Activated CD8-positive, alpha-beta T cell treated with anti-CD3 and anti-CD28 coated beads, Interleukin-2, amount 10 ng/mL, durations not matched to agents 7 days and 5 days (primary cell): ENCODE results near the gene NARF. TPM values are rescaled to one million over a fixed set of nuclear protein-coding genes. Genes with fewer than 3 reads are reported as not detected.

Experiments used
- ATAC-seq: fragments of 150-1000 bp; cut with Tn5 transposase; one replicate; pipeline ENCODE4 v1.10.0; 2021; ENCODE audit warnings: moderate library complexity
- CTCF ChIA-PET: fragments of 350-600 bp; sonication (Branson Sonifier 250); formaldehyde crosslinking; loops from one replicate; lab custom pipeline; 2021; ENCODE audit warnings: antibody characterized with exemption; lab: Charles Lee
- POLR2A ChIA-PET: fragments of 350-600 bp; sonication (Branson Sonifier 250); formaldehyde crosslinking; loops from one replicate; lab custom pipeline; 2021; ENCODE audit warnings: antibody characterized with exemption; lab: Charles Lee
- DNase-seq: peaks from one replicate; pipeline ENCODE4 v3.0.0-alpha.2; 2020
- H3K27ac Mint-ChIP-seq: one replicate; pipeline ENCODE4 v1.8.0; 2021; ENCODE audit warnings: mild to moderate bottlenecking, mixed read lengths
- H3K27me3 Mint-ChIP-seq: one replicate; pipeline ENCODE4 v1.8.0; 2021; ENCODE audit warnings: low read depth, mixed read lengths
- H3K36me3 Mint-ChIP-seq: one replicate; pipeline ENCODE4 v1.8.0; 2021; ENCODE audit warnings: low read depth, mixed read lengths
- H3K4me1 Mint-ChIP-seq: one replicate; pipeline ENCODE4 v1.8.0; 2021; ENCODE audit warnings: low read depth, mixed read lengths
- H3K4me3 Mint-ChIP-seq: one replicate; pipeline ENCODE4 v1.8.0; 2021; ENCODE audit warnings: mild to moderate bottlenecking, mixed read lengths
- H3K9me3 Mint-ChIP-seq: one replicate; pipeline ENCODE4 v1.8.0; 2022; ENCODE audit warnings: mixed read lengths; ENCODE audit not compliant: insufficient read depth
- total RNA-seq, 2 experiments: library from RNA; stranded (reverse); gene quantifications; one replicate each; pipeline ENCODE4 v1.2.3, GENCODE V29; 2021

The NARF gene
- total RNA-seq, 2 experiments from 2014 or later = 112 to 114 TPM

GRCh38 chr17:82416771-82417170, 41.8 kb upstream of the NARF start:
- DNase-seq (no peak), ATAC-seq (no peak)
- H3K27ac Mint-ChIP-seq = no peak overlapping the region
- H3K4me1 Mint-ChIP-seq = peaks cover 33% of the 10 kb centered on the region
- POLR2A ChIA-PET = interaction anchor here (1.0 kb wide), 1 partner anchor 32 kb away, joined by 3 read pairs; no protein-coding TSS in a partner anchor
- H3K27me3 Mint-ChIP-seq = no peaks in the 10 kb centered on the region
- peaks cover 24% of the 10 kb centered on the region for H3K36me3 Mint-ChIP-seq
- no peak overlapping the region for H3K4me3 Mint-ChIP-seq
- CTCF ChIA-PET = interaction anchor here (1.3 to 2.3 kb wide), 3 partner anchors 8 to 66 kb away, joined by 3 to 7 read pairs (median 4); no protein-coding TSS in a partner anchor
- H3K9me3 Mint-ChIP-seq = no peaks in the 10 kb centered on the region

- Mint-ChIP-seq H3K27ac (peak within 1 kb of the TSS; percentile 85), H3K9me3 (no peaks in the 10 kb centered on the region), H3K36me3 (peaks cover 29% of the 10 kb centered on the region), H3K4me1 (peaks cover 33% of the 10 kb centered on the region), H3K4me3 (peak within 1 kb of the TSS; percentile 81), H3K27me3 (no peaks in the 10 kb centered on the region)
- ChIA-PET POLR2A (interaction anchor here (0.6 to 1.7 kb wide), 7 partner anchors 31 to 177 kb away, joined by 3 to 7 read pairs (median 4); partner anchors contain the start of gene FOXK2), CTCF (interaction anchor here (1.0 to 2.3 kb wide), 9 partner anchors 10 to 183 kb away, joined by 3 to 7 read pairs (median 3); no protein-coding TSS in a partner anchor)
- ATAC-seq (peak; percentile 86), DNase-seq (peak; percentile 85)
Observed at GRCh38 chr17:82418001-82418986, 40.2 kb upstream of the NARF start, which contains the start of the genes HEXD and OGFOD3. HEXD (plus strand) TSS chr17:82418347; CDS start chr17:82419800, 1,453 bp downstream. OGFOD3 (minus strand) TSS chr17:82418586; CDS start chr17:82418485, 101 bp downstream.

- POLR2A ChIA-PET = interaction anchor here (0.7 to 1.7 kb wide), 6 partner anchors 10 to 191 kb away, joined by 3 to 7 read pairs (median 4); partner anchors contain the start of genes FOXK2 and SLC16A3
- peaks cover 35% of the 10 kb centered on the region for H3K4me1 Mint-ChIP-seq
Observed at GRCh38 chr17:82419540-82419939, 39.0 kb upstream of the NARF start.

GRCh38 chr17:82424001-82424862, 34.3 kb upstream of the NARF start:
- peak overlapping the region; percentile 5 for H3K27ac Mint-ChIP-seq
- POLR2A ChIA-PET = interaction anchor here (0.7 to 1.0 kb wide), 2 partner anchors 25 to 66 kb away, joined by 3 to 5 read pairs; no protein-coding TSS in a partner anchor

More at GRCh38 chr17:82419540-82419939, 39.0 kb upstream of the NARF start:
- CTCF ChIA-PET = interaction anchor here (0.8 to 1.8 kb wide), 8 partner anchors 8 to 382 kb away, joined by 3 to 7 read pairs (median 3); partner anchors contain the start of gene DCXR
- DNase-seq (no peak), ATAC-seq (no peak)
- H3K27ac Mint-ChIP-seq = peak overlapping the region; percentile 85
- H3K36me3 Mint-ChIP-seq = peaks cover 25% of the 10 kb centered on the region
- no peaks in the 10 kb centered on the region for H3K27me3 Mint-ChIP-seq
- H3K9me3 Mint-ChIP-seq = no peaks in the 10 kb centered on the region
- peak overlapping the region; percentile 81 for H3K4me3 Mint-ChIP-seq

GRCh38 chr17:82424863-82425159, 33.7 kb upstream of the NARF start:
- ChIA-PET POLR2A (interaction anchor here (0.7 to 1.0 kb wide), 2 partner anchors 24 to 67 kb away, joined by 3 to 5 read pairs; no protein-coding TSS in a partner anchor), CTCF (interaction anchor here (0.6 to 1.8 kb wide), 9 partner anchors 8 to 202 kb away, joined by 3 to 9 read pairs (median 3); no protein-coding TSS in a partner anchor)
- peaks cover 32% of the 10 kb centered on the region for H3K36me3 Mint-ChIP-seq
- no peak overlapping the region for H3K4me3 Mint-ChIP-seq
- ATAC-seq (no peak), DNase-seq (no peak)
- no peaks in the 10 kb centered on the region for H3K27me3 Mint-ChIP-seq
- H3K9me3 Mint-ChIP-seq = no peaks in the 10 kb centered on the region
- peaks cover 33% of the 10 kb centered on the region for H3K4me1 Mint-ChIP-seq
- H3K27ac Mint-ChIP-seq = peak overlapping the region; percentile 5

More at GRCh38 chr17:82424001-82424862, 34.3 kb upstream of the NARF start:
- CTCF ChIA-PET = interaction anchor here (0.6 to 1.8 kb wide), 9 partner anchors 8 to 201 kb away, joined by 3 to 9 read pairs (median 3); no protein-coding TSS in a partner anchor
- H3K27me3 Mint-ChIP-seq = no peaks in the 10 kb centered on the region
- no peak overlapping the region for H3K4me3 Mint-ChIP-seq
- peak; percentile 72 for ATAC-seq
- no peaks in the 10 kb centered on the region for H3K9me3 Mint-ChIP-seq
- H3K4me1 Mint-ChIP-seq = peaks cover 33% of the 10 kb centered on the region
- H3K36me3 Mint-ChIP-seq = peaks cover 29% of the 10 kb centered on the region
- peak; percentile 78 for DNase-seq

GRCh38 chr17:82428546-82428945, 30.0 kb upstream of the NARF start:
- no peak for ATAC-seq

GRCh38 chr17:82429824-82430223, 28.7 kb upstream of the NARF start:
- DNase-seq (no peak), ATAC-seq (no peak)
- CTCF ChIA-PET = interaction anchor here (1.6 kb wide), 1 partner anchor 10 kb away, joined by 4 read pairs; no protein-coding TSS in a partner anchor
- H3K36me3 Mint-ChIP-seq = peaks cover 22% of the 10 kb centered on the region
- peak overlapping the region; percentile 89 for H3K27ac Mint-ChIP-seq
- H3K27me3 Mint-ChIP-seq = no peaks in the 10 kb centered on the region
- H3K4me3 Mint-ChIP-seq = peak overlapping the region; percentile 10
- peaks cover 29% of the 10 kb centered on the region for H3K4me1 Mint-ChIP-seq
- POLR2A ChIA-PET = interaction anchor here (0.6 to 0.7 kb wide), 2 partner anchors 10 to 239 kb away, joined by 3 read pairs; no protein-coding TSS in a partner anchor
- no peaks in the 10 kb centered on the region for H3K9me3 Mint-ChIP-seq

More at GRCh38 chr17:82428546-82428945, 30.0 kb upstream of the NARF start:
- DNase-seq = no peak
- peaks cover 18% of the 10 kb centered on the region for H3K36me3 Mint-ChIP-seq
- no peak overlapping the region for H3K27ac Mint-ChIP-seq
- H3K4me1 Mint-ChIP-seq = peaks cover 29% of the 10 kb centered on the region
- no peak overlapping the region for H3K4me3 Mint-ChIP-seq
- ChIA-PET CTCF (interaction anchor here (1.9 kb wide), 1 partner anchor 9 kb away, joined by 7 read pairs; the partner anchor contains the start of gene OGFOD3), POLR2A (interaction anchor here (1.7 kb wide), 1 partner anchor 21 kb away, joined by 7 read pairs; no protein-coding TSS in a partner anchor)
- no peaks in the 10 kb centered on the region for H3K9me3 Mint-ChIP-seq
- no peaks in the 10 kb centered on the region for H3K27me3 Mint-ChIP-seq

GRCh38 chr17:82432017-82432416, 26.5 kb upstream of the NARF start:
- Mint-ChIP-seq H3K4me1 (peaks cover 34% of the 10 kb centered on the region), H3K4me3 (no peak overlapping the region), H3K27ac (no peak overlapping the region), H3K9me3 (no peaks in the 10 kb centered on the region), H3K27me3 (no peaks in the 10 kb centered on the region), H3K36me3 (peaks cover 19% of the 10 kb centered on the region)
- POLR2A ChIA-PET = interaction anchor here (1.1 kb wide), 1 partner anchor 16 kb away, joined by 3 read pairs; no protein-coding TSS in a partner anchor
- CTCF ChIA-PET = no interaction called here
- ATAC-seq = no peak
- DNase-seq = no peak

GRCh38 chr17:82433560-82434215, 24.9 kb upstream of the NARF start:
- H3K4me3 Mint-ChIP-seq = no peak overlapping the region
- DNase-seq (no peak), ATAC-seq (no peak)
- peaks cover 23% of the 10 kb centered on the region for H3K36me3 Mint-ChIP-seq
- ChIA-PET POLR2A (interaction anchor here (0.9 kb wide), 1 partner anchor 10 kb away, joined by 3 read pairs; no protein-coding TSS in a partner anchor), CTCF (interaction anchor here (0.7 kb wide), 1 partner anchor 15 kb away, joined by 3 read pairs; the partner anchor contains the start of gene OGFOD3)
- peaks cover 31% of the 10 kb centered on the region for H3K4me1 Mint-ChIP-seq
- H3K9me3 Mint-ChIP-seq = no peaks in the 10 kb centered on the region
- H3K27ac Mint-ChIP-seq = peak overlapping the region; percentile 70
- H3K27me3 Mint-ChIP-seq = no peaks in the 10 kb centered on the region

- peaks cover 27% of the 10 kb centered on the region for H3K4me1 Mint-ChIP-seq
- H3K27ac Mint-ChIP-seq = peak overlapping the region; percentile 70
- H3K27me3 Mint-ChIP-seq = no peaks in the 10 kb centered on the region
- H3K4me3 Mint-ChIP-seq = no peak overlapping the region
- CTCF ChIA-PET = interaction anchor here (0.7 kb wide), 1 partner anchor 15 kb away, joined by 3 read pairs; the partner anchor contains the start of gene OGFOD3
- DNase-seq = peak; percentile 64
- POLR2A ChIA-PET = interaction anchor here (0.9 kb wide), 1 partner anchor 10 kb away, joined by 3 read pairs; no protein-coding TSS in a partner anchor
- H3K36me3 Mint-ChIP-seq = peaks cover 23% of the 10 kb centered on the region
- H3K9me3 Mint-ChIP-seq = no peaks in the 10 kb centered on the region
- ATAC-seq = peak; percentile 59
Observed at GRCh38 chr17:82434216-82434565, 24.4 kb upstream of the NARF start.
